Anterior cingulate cortex (tissue), 58 donors: ENCODE results near the gene RBM6.
A peak's percentile ranks its signal among the peaks of the same experiment; 100 is the strongest.

Experiments
- DNase-seq, 58 donors: peaks; one replicate each; lab custom pipeline; 2025; lab: John Stamatoyannopoulos, UW

RBM6 gene

GRCh38 chr3:50124052-50124799, 184.3 kb downstream of the RBM6 start:
- no peak for DNase-seq

- no peak for DNase-seq
Measured at GRCh38 chr3:50124800-50125178, 184.8 kb downstream of the RBM6 start.

- peak in 1 of 58 donors; percentile 16 for DNase-seq
Measured at GRCh38 chr3:50125541-50126286, 185.8 kb downstream of the RBM6 start.

GRCh38 chr3:50126287-50127211, 186.6 kb downstream of the RBM6 start:
- no peak for DNase-seq
